SHP77 (cell line): ENCODE measurements around the gene FBXO24.
A peak's percentile ranks its signal among the peaks of the same experiment; 100 is the strongest.

Experiments
- DNase-seq, 2 experiments: peaks; one replicate each; lab custom pipeline; 2025; lab: John Stamatoyannopoulos, UW

The FBXO24 gene

DNA sequence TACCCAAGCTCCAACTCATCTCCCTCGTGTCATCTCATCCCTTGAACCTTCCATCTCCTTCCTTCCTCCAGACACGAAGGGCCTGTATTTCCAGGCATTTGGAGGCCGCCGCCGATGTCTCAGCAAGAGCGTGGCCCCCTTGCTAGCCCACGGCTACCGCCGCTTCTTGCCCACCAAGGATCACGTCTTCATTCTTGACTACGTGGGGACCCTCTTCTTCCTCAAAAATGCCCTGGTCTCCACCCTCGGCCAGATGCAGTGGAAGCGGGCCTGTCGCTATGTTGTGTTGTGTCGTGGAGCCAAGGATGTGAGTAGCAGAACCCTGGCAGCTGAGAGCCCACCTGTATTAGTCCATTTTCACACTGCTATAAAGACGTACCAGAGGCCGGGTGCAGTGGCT, 5.5 kb downstream of the FBXO24 start:
- no peak for DNase-seq

DNA sequence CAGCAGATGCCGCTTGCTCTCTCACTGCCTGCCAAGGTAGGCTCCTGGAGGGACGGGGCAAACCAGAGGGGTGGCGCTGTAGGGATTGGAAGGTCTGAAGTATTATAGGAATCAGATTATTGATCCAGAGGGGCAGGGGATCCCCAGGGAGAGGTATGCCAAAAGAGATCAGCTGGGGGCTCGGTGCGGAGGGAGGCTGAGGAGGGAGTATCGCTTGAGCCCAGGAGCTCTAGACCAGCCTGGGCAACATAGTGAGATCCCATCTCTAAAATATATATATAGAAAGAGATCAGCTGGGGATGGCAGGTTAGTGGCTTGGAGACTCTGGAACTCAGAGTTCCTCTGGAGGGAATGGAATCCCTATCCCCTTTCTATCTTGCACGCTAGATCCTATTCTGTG, 9.1 kb downstream of the FBXO24 start:
- DNase-seq = no peak

DNA sequence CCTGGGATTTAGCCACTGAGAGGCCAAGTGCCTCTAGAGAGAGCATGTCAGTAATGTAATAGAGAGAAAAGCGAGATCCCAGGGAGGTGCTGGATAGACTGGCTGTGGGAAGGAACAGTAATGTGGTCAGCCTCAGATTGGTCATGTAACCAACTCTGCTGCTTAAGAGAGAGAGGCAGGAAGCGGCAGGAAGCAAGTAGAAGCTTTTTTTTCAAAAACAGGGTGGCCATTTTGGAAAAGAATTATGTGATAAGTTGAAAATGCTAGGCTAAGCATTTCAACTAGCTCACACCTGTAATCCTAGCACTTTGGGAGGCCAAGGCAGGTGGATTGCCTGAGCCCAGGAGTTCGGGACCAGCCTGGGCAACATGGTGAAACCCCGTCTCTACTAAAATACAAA, 12.3 kb downstream of the FBXO24 start:
- no peak for DNase-seq

DNA sequence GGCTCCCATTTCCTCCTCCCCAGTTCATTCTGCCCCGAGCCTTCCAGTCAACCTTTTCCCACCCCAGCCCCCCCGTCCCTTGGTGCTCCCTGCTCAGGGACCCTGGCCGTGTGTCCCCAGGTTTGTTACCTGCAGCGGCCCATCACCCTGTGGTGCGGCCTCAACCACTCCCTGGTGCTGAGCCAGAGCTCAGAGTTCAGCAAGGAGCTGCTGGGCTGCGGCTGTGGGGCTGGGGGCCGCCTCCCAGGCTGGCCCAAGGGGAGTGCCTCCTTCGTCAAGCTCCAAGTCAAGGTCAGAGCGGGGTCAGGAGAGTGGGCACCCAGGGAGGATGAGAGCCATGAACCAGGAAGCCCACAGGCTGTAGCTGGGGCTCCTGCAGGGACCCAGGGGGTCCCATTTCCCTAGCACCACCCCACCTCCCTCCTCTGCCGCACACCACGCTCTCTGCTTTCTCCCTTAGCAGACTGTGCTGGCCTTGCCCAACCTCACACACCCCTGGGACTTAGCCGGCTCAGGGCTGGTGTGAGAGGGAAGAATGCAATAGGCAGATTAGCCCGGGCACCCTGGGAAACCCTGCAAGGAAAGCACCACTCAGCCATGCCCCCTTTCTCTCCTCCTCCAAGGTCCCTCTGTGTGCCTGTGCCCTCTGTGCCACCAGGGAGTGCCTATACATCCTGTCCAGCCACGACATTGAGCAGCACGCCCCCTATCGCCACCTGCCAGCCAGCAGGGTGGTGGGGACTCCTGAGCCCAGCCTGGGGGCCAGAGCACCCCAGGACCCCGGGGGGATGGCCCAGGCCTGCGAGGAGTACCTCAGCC, 14.0 kb downstream of the FBXO24 start:
- DNase-seq = peak in 1 of 2 experiments; percentile 11

DNA sequence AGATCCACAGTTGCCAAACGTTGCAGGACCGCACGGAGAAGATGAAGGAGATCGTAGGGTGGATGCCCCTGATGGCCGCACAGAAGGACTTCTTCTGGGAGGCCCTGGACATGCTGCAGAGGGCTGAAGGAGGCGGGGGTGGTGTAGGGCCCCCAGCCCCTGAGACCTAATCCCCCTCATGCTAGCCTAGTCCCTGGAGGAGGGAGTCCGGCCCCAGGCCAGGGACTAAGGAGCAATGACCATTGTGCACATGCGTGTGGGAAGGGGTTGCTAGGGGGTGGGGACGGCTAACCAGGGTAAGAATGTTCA, 14.6 kb downstream of the FBXO24 start:
- DNase-seq = no peak

DNA sequence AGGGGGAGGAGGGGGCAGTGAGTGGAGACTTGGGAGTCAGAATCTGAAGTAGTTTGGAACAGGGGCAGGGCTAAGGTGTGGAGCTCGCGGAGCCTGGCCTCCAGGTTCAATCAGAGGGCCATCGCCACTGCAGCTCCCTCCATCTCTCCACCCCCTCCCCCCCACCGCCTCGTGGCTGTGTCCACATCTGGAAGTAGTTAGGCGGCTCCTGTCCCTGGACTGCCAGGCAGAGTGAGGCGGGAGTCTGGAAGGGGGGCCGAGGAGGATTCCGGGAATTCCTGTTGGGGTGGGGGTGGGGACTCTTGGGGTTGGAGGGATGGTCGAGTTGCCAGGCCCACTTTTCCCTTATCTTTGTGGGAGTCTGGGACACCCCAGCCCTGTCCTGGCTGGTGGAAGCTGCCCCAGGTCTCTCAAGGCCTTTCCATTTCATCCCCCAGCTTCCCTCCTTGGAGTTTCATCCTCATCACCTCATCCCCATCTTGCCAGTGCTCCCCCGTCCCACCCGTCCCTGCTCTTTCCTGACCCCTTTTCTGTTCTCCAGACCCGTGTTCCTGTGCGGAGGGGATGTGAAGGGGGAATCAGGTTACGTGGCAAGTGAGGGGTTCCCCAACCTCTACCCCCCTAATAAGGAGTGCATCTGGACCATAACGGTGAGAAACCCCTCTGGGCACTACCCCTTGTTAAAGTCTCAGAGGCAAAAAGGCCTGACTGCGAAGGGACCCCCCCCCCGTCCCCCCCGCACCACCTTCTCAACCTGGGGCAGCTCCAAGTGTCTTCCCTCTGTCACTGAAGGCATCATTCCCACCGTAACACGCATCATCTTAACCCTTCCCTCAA, 17.0 kb downstream of the FBXO24 start:
- no peak for DNase-seq

DNA sequence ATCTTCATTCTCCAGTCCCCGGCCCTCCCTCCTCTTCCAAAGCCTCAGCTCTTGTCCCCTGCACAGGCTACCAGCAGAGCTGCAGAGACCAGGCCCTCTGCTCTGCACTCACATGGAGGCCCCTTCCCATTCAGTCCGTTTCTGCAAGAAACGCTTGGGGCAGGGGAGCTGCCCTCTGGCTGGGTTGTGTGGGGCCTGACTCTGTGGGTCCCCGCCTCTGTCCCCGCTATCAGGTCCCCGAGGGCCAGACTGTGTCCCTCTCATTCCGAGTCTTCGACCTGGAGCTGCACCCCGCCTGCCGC, 17.5 kb downstream of the FBXO24 start:
- no peak for DNase-seq

DNA sequence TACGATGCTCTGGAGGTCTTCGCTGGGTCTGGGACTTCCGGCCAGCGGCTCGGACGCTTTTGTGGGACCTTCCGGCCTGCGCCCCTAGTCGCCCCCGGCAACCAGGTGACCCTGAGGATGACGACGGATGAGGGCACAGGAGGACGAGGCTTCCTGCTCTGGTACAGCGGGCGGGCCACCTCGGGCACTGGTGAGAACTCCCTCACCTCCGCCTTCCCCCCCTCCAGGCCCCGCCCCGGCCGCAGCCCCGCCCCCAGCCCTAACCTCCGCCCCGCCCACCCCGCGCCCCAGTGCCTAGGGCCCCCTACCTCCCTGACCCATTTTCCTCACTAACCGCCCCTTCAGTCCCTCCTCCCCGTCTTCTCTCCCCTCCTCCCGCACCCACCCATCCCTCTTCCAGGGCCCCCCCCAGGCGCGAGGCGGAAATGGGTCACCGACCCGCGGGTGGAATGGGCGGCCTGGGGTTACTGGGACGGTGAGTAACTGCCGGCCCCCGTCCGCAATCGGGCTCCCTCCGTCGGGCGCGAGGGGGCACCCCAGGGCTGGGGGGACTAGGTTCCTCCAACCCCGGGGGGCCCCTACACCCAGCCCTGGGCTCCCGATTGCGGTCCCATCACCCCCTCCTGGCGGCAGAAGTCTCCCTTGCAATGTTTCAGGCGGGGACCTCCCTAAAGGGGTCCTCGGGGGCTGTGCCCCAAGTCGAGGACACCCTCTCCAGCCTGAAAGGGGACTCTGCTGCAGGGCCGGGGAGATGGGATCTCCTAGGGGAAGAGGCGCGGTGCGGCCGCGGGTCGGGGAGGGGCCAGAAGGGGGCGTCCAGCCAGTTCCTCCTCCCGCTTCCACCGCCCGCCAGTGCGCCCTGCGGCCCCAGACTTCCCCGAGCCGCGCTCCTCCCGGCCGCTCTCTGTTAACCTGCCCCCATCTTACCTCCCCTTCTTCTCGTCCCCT, 18.2 kb downstream of the FBXO24 start:
- peak; percentile 34 to 50 for DNase-seq

DNA sequence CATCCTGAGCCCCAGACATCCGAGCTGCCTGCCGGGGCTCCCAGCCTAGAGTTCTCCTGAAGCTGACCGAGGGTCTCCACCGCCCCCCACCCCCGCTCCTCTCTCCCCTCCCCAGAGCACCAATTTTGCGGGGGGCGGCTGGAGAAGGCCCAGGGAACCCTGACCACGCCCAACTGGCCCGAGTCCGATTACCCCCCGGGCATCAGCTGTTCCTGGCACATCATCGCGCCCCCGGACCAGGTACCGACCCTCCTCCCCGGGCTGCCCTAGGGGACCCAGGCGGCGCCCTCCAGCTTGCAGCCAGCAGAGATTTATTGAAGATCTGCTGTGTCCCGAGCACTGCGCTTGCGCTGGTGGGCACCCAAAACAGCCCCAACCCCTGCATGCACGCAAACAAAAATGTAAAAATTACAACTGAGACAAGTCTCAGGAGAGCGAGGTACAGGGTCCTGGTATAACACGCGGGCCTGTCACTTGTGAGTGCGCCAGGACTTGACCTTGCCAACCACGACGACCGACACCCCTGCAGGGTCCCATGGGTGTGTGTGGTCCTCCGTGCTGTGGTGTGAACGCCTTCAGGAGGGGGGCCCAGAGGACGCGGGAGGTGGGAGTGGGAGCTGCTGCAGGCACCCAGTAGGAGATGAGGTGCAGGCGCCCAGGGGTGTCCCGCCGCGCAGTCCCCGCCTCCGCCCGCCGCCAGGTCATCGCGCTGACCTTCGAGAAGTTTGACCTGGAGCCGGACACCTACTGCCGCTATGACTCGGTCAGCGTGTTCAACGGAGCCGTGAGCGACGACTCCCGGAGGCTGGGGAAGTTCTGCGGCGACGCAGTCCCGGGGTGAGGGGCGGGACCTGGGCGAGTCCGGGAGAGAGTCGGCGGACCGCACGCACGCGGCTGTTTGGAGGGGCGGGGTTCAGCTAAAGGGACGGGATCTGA, 19.1 kb downstream of the FBXO24 start:
- DNase-seq = no peak

DNA sequence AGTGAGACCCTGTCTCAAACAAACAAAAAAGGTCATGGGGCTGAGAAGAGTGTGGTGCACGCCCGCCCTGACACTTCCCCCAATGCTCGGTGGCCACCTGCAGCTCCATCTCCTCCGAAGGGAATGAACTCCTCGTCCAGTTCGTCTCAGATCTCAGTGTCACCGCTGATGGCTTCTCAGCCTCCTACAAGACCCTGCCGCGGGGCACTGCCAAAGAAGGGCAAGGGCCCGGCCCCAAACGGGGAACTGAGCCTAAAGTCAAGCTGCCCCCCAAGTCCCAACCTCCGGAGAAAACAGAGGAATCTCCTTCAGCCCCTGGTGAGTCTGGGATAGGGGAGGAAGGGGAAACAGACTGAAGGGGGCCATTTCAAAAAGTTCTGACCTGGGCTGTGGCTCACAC, 20.2 kb downstream of the FBXO24 start:
- no peak for DNase-seq

DNA sequence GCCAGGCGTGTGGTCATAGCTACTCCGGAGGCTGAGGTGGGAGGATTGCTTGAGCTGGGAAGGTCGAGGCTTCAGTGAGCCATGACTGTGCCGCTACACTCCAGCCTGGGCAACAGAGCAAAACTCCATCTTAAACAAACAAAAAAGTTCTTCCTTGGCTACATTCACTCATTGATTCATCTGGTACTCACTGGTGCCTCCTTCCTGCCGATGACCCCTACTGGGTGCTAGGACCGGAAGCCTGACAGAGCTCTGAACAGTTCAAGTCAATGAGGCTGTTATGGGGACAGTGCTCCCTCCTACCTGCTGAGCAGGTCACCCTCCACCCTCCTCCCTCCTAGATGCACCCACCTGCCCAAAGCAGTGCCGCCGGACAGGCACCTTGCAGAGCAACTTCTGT, 21.0 kb downstream of the FBXO24 start:
- no peak for DNase-seq

DNA sequence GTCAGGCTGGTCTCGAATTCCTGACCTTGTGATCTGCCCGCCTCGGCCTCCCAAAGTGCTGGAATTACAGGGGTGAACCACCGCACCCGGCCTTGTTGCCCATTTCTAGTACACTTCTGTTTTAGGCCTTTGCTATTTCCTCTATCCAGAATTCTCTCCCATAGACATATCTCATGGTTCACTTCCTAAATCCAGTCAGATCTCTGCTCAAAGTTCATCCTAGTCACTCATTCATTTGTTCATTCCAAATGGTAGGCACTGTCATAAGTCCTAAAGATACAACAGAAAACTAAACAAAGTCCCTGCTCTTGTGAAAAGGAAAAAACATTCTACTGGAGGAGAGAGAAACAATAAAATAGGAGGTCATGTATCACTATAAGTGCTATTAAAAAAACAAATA, 23.8 kb downstream of the FBXO24 start:
- no peak for DNase-seq

DNA sequence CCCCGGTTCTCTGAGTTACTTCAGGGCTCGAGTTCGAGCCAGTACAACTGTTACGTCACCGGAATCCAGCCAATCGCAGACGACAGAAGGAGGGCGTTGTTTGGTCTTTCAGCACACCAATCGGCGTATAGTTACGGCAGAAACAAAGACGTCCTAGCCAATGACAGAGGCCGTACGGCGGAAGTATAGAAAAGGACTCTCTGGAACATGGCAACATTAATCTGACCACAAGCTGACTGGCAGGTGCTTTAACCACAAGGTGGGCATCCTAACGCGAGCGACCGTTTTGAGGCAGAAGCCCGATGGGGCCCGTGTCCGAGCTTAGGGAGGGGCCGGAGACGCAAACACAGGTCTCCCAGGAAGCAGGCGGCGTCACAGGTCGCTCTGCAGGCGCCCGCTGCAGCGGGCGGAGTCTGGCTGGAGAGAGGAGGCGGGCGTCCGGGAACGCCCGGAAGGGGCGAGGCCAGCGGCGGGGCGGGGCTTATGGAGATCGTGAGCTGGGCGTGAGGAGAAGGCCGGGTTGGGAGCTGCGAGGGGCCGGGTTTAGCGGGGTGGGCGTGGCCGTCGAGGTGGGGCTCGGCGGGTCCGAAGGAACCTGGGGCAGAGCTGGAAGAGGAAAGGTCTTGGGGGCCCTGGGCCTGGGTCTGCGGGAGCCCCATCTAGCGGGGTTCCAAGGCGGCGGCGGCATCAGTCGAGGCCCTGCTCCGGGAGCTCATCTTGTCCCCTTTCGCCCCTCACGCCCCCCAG, 26.0 kb downstream of the FBXO24 start, which contains the start of gene MOSPD3:
Gene MOSPD3 (plus strand): TSS at position 558 of the 747 bp plus-strand sequence. CDS start 252 bp downstream, outside the sequence.
- peak; percentile 98 for DNase-seq

DNA sequence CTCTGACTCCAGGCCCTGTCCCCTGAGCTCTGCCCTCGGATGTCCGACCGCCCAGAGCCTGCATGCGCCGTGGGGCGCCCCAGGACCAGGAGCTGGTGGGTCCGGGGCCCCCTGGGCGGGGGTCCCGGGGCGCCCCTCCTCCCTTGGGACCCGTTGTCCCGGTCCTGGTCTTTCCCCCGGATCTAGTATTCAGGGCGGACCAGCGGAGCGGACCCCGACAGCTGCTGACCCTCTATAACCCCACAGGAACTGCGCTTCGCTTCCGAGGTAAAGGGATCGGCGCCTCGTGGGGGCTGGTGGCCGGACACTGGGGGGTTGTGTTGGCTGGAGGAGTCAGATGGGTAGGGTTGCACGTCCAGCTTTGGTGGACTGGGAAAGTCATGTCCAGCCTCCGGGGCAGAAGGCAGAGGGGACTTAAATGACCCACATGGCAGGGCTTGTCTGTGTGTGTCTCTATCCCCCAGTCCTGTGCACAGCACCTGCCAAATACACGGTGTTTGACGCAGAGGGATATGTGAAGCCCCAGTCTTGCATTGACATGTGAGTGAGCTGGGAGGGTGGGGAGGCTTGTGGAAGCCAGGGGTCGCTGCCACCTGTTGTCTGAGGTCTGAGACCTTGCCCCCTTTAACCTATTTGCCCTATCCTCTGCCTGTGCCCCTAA, 26.7 kb downstream of the FBXO24 start:
- DNase-seq = no peak

DNA sequence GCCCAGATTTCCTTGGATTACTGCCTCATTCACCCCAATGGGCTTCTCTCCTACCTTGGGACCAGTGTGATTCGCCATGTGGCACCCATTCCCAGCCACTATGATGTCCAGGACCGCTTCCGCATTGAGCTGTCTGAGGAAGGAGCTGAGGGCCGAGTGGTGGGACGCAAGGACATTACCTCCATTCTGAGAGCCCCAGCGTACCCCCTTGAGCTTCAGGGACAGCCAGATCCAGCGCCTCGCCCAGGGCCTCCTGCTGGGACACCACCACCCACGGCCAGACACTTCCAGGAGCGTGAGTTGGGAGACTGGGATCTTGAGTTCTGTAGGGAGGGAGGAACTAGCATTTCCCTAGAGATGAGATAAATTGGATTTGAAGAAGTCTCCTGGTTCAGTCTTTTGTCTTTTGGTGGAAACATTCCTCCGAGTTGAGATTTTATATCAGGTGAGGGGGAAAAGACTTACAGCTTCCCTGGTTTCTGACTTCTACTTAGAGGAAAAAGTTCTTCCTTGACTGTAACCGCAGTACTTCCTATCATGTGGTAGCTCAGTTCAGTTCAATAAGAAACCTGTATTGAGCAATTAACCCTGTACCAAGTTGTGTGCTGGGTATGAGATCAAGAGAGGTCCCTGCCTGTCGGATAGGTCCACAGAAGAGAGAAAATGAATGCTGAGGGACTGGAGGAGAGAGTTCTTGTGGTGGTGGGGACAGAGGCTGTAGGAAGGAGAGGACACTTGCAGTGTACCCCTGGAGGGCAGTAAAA, 27.5 kb downstream of the FBXO24 start:
- DNase-seq = no peak

DNA sequence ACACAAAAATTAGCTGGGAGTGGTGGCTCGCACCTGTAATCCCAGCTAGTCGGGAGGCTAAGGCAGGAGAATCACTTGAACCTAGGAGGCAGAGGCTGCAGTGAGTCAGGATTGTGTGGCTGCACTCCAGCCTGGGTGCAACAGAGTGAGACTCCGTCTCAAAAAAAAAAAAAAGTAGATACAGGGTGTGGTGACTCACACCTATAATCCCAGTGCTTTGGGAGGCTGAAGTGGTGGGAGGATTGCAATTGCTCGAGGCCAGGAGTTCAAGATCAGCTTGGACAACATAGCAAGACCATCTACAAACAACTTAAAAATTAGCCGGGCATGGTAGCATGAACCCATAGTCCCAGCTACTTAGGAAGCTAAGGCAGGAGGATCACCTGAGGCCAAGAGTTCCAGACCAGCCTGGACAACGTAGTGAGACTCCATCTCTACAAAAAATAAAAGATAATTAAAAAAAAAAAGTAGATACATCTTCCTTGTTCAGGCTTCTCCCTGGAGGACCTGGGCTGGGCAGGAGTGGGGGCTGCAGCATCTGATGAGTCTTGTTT, 28.3 kb downstream of the FBXO24 start:
- no peak for DNase-seq

DNA sequence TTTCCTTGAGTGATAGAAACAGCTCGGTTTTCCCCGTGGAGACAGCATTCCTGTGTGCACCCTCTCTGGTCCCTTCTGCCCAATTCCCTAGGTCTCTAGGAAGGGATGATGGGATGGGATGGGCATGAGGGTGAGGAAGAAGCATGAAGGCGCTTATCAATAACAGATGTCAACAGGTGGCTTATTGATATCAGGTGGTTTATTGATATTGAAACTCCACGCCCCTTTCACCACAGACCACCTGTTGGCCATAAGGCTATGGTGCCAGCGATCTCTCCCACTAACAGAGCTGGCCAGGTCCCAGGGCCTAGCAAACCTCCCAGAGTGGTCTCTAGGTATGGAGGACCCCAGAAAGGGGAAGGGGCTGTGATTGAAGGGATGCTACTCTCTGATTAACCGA, 34.1 kb downstream of the FBXO24 start:
- DNase-seq = no peak

DNA sequence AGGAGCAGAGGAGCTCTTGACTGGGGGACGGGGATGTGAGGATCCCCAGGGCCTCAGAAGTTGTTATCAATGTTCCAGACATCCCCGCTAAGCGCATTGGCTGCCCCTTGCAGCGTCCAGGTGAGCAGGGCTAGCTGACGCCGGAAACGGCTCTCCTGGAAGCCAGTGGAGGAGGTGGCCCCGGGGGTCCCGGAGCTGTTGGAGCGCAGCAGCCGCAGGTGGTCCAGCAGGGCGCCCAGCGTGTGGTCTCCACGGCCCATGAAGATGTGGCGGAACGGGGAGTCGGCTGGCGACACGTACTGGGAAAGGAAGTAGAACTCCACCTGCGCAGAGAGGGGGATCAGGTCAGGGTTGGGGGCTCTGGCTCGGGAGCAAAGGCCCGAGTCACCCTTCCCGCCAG, 34.7 kb downstream of the FBXO24 start:
- no peak for DNase-seq

DNA sequence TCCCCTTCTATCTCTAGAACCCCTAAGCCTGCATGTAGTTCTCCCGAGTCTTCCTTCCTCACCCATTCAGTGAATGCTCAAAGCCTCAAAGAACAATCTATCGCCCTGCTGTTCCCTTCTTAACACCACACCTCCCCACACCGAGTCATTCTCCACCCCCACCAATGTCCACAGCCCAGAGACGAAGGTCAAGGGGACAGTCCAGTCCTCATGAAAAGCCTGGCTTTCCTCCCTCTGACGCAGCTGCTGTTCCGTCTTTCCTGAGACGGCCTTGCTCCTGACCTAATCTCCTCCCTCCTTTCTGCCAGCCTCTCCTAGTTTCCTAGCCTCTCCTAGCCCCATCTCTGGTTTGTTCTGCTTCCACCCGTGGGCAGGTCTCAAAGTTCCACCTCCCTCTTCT, 35.4 kb downstream of the FBXO24 start:
- no peak for DNase-seq
